PFSK-1 (cell line): ENCODE measurements around the gene NECTIN1.

Experiments used
- POLR2AphosphoS5 ChIP-seq: IDR thresholded peaks from 2 replicates; pipeline ENCODE4 v1.6.1; 2012; ENCODE audit warnings: low read depth, mild to moderate bottlenecking, control low read depth, low read length, moderate library complexity
- TAF1 ChIP-seq: IDR thresholded peaks from 2 replicates; pipeline ENCODE4 v1.6.1; 2012; ENCODE audit warnings: low read length, control low read depth, borderline replicate concordance; ENCODE audit not compliant: insufficient read depth
- TF ChIP-seq, protein P1 (sequence below), 2 experiments: IDR thresholded peaks; 2 replicates each; pipeline versions ENCODE4 v1.6.1 to v1.8.0; 2011 to 2012; ENCODE audit warnings: low read depth in 2 of 2, low read length in 2 of 2, control low read depth in 1 of 2, inconsistent platforms in 1 of 2, mild to moderate bottlenecking in 1 of 2, moderate library complexity in 1 of 2; ENCODE audit not compliant: insufficient read depth in 1 of 2

DNA sequence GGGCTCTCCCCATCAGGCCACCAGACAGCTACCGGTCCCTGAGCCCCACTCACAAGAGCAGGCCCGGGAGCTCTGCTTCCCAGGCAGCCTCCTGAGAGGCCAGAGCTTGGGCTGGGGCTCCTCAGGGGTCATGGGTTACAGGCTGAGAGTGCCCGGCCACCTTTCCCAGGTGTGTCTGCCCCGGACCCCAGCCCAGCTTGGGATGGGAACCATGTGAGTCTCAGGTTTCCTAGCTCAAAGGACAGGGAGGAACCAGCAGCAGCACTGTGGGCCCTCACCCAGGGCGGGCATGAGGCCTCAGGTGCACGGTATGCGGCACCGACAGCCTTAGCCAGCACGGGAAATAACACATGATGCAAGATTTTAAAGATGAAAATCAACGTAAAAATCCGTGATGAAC is 90.1 kb downstream of the NECTIN1 start:
- no peak for TF ChIP-seq TAF1
- TF ChIP-seq POLR2AphosphoS5: no peak
- TF ChIP-seq, protein P1, sequence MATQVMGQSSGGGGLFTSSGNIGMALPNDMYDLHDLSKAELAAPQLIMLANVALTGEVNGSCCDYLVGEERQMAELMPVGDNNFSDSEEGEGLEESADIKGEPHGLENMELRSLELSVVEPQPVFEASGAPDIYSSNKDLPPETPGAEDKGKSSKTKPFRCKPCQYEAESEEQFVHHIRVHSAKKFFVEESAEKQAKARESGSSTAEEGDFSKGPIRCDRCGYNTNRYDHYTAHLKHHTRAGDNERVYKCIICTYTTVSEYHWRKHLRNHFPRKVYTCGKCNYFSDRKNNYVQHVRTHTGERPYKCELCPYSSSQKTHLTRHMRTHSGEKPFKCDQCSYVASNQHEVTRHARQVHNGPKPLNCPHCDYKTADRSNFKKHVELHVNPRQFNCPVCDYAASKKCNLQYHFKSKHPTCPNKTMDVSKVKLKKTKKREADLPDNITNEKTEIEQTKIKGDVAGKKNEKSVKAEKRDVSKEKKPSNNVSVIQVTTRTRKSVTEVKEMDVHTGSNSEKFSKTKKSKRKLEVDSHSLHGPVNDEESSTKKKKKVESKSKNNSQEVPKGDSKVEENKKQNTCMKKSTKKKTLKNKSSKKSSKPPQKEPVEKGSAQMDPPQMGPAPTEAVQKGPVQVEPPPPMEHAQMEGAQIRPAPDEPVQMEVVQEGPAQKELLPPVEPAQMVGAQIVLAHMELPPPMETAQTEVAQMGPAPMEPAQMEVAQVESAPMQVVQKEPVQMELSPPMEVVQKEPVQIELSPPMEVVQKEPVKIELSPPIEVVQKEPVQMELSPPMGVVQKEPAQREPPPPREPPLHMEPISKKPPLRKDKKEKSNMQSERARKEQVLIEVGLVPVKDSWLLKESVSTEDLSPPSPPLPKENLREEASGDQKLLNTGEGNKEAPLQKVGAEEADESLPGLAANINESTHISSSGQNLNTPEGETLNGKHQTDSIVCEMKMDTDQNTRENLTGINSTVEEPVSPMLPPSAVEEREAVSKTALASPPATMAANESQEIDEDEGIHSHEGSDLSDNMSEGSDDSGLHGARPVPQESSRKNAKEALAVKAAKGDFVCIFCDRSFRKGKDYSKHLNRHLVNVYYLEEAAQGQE (IDR thresholded peaks at IDR 0.05; ENCODE audit: insufficient read depth in 1 of 2, low read depth in 2 of 2, low read length in 2 of 2): no peak
